SH-SY5Y (cell line): ENCODE measurements around the gene PXMP4.

Source experiments
- GATA2 ChIP-seq: IDR thresholded peaks from 2 replicates; pipeline ENCODE4 v1.6.1; 2011; ENCODE audit warnings: mild to moderate bottlenecking, low read depth, low read length
- GATA3 ChIP-seq: IDR thresholded peaks from 2 replicates; pipeline ENCODE4 v1.6.1; 2011; ENCODE audit warnings: low read depth, mild to moderate bottlenecking, low read length, moderate library complexity

DNA sequence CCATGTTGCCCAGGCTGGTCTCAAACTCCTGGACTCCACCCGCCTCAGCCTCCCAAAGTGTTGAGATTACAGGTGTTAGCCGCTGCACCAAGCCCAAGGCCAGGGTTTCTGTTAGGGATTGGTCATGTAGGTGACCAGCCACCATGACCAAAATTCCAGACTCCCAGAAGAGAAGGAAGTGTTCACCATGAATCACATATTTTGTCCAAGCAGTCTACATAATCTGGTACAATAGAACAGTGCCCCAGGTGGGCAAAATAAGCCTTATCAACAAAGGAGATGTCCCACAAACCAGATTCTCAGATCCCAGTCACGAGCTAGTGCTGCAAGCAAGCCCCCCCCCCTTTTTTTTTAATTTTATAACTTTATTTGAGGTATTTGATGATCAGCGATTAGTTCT is 31.7 kb upstream of the PXMP4 start:
- TF ChIP-seq GATA2 (no peak), GATA3 (no peak)
